ENCODE results near the gene RTN4RL2.

DNA sequence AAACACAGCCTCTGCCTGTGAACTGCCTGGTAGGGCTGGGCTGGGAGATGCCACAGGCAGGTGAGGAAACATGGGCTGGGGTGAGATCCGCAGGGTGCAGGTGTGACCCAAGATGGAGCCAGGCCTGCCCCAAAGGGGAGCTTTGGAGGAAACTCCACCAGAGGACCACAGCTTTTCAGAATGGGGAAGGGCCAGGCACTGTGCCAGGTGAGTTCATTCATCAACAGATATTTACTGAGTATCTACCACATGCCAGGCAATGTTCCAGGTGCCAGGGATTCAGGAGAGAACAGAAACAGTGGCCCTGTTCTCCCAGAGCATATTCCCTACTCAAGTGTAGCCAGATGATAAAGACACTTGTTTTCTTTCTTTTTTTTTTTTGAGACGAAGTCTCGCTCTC is 11.2 kb downstream of the RTN4RL2 start:
- no peak for TF ChIP-seq GATA3 (IDR thresholded peaks at IDR 0.05; ENCODE audit: low read depth, low read length)
- no peak for TF ChIP-seq GATA2 (IDR thresholded peaks at IDR 0.05; ENCODE audit: low read depth, low read length)
